DND-41 (cell line): ENCODE measurements around the gene SMIM32.

Experiments
- ATAC-seq: fragments of 200-7000 bp; cut with Tn5 transposase; 3 replicates; pipeline ENCODE4 v1.9.1; 2021; ENCODE audit warnings: low read depth; ENCODE audit not compliant: insufficient read depth
- DNase-seq: peaks from one replicate; pipeline ENCODE4 v3.0.0-alpha.2; 2020
- H2AFZ ChIP-seq: 2 replicates; pipeline ENCODE4 v1.6.0; 2012; ENCODE audit warnings: low read depth, low read length
- H3K27ac ChIP-seq: 2 replicates; pipeline ENCODE4 v1.5.1; 2012; ENCODE audit warnings: low read length, inconsistent platforms
- H3K27me3 ChIP-seq: fragments of 200-600 bp; sonication (generic); 2 replicates; pipeline ENCODE4 v1.6.0; 2012; ENCODE audit warnings: low read length, mild to moderate bottlenecking, inconsistent platforms; ENCODE audit not compliant: insufficient read depth, poor library complexity
- H3K36me3 ChIP-seq: 2 replicates; pipeline ENCODE4 v1.5.1; 2012; ENCODE audit warnings: low read length, inconsistent platforms; ENCODE audit not compliant: insufficient read depth
- H3K4me1 ChIP-seq: 2 replicates; pipeline ENCODE4 v1.5.1; 2012; ENCODE audit warnings: mild to moderate bottlenecking, low read length; ENCODE audit not compliant: insufficient read depth
- H3K4me2 ChIP-seq: 2 replicates; pipeline ENCODE4 v1.6.0; 2012; ENCODE audit warnings: mild to moderate bottlenecking, moderate library complexity, low read length, inconsistent platforms; ENCODE audit not compliant: insufficient read depth
- H3K4me3 ChIP-seq, 2 experiments: fragments of 200-600 bp in 1 of 2; shearing (Covaris generic) in 1 of 2; 2 replicates each; pipeline ENCODE4 v1.5.1; 2012 to 2016; ENCODE audit warnings: inconsistent platforms in 2 of 2, low read length in 2 of 2, mild to moderate bottlenecking in 2 of 2, low read depth in 1 of 2, moderate library complexity in 1 of 2
- H3K79me2 ChIP-seq: 2 replicates; pipeline ENCODE4 v1.6.0; 2012; ENCODE audit warnings: low read length, inconsistent platforms; ENCODE audit not compliant: insufficient read depth
- H3K9ac ChIP-seq: 2 replicates; pipeline ENCODE4 v1.6.0; 2012; ENCODE audit warnings: low read depth, mild to moderate bottlenecking, inconsistent platforms, low read length, moderate library complexity
- H3K9me3 ChIP-seq: 2 replicates; pipeline ENCODE4 v1.5.1; 2012; ENCODE audit warnings: low read length, moderate library complexity, mild to moderate bottlenecking, inconsistent platforms; ENCODE audit not compliant: insufficient read depth, severe bottlenecking
- H4K20me1 ChIP-seq: 2 replicates; pipeline ENCODE4 v1.6.0; 2012; ENCODE audit warnings: low read length; ENCODE audit not compliant: insufficient read depth
- EZH2 ChIP-seq: IDR thresholded peaks from 3 replicates; pipeline ENCODE4 v1.6.1; 2012; ENCODE audit warnings: borderline replicate concordance, low read depth, mild to moderate bottlenecking, moderate library complexity, low read length, inconsistent platforms; ENCODE audit not compliant: severe bottlenecking
- TF ChIP-seq, protein P1 (sequence below): IDR thresholded peaks from 2 replicates; pipeline ENCODE4 v1.5.1; 2012; ENCODE audit warnings: borderline replicate concordance, low read length, moderate library complexity, mild to moderate bottlenecking; ENCODE audit not compliant: poor library complexity, severe bottlenecking; ENCODE audit errors: extremely low read depth

SMIM32 gene

DNA sequence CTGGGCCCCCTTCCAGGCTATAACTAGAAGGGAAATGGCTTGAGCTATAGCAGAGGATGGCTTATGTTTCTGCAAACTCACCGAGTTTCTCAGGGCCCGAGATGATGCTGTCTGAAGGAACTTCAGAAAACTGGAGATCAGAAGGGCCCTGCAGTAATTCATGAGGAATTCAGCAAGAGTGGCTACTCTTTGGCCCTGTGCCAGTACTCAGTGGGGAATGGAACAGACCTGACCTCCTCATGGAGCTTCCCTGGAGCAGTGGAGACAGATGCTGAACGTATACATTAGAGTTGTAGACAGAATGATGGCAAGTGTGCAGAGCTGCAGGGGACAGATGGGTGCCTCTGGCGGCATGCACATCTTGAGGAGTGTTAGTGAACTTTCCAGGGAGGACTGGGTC lies 17.3 kb upstream of the SMIM32 start:
- Histone ChIP-seq H3K36me3 (no peaks in the 10 kb centered on the region), H4K20me1 (no peaks in the 10 kb centered on the region), H3K27me3 (no peaks in the 10 kb centered on the region), H3K27ac (no peak overlapping the region), H3K4me1 (no peaks in the 10 kb centered on the region), H3K4me2 (no peak overlapping the region), H3K4me3 (no peak overlapping the region), H3K9ac (no peak overlapping the region), H3K79me2 (no peaks in the 10 kb centered on the region), H2AFZ (no peak overlapping the region), H3K9me3 (no peaks in the 10 kb centered on the region)
- no peak for DNase-seq
- no peak for TF ChIP-seq EZH2
- TF ChIP-seq, protein P1, sequence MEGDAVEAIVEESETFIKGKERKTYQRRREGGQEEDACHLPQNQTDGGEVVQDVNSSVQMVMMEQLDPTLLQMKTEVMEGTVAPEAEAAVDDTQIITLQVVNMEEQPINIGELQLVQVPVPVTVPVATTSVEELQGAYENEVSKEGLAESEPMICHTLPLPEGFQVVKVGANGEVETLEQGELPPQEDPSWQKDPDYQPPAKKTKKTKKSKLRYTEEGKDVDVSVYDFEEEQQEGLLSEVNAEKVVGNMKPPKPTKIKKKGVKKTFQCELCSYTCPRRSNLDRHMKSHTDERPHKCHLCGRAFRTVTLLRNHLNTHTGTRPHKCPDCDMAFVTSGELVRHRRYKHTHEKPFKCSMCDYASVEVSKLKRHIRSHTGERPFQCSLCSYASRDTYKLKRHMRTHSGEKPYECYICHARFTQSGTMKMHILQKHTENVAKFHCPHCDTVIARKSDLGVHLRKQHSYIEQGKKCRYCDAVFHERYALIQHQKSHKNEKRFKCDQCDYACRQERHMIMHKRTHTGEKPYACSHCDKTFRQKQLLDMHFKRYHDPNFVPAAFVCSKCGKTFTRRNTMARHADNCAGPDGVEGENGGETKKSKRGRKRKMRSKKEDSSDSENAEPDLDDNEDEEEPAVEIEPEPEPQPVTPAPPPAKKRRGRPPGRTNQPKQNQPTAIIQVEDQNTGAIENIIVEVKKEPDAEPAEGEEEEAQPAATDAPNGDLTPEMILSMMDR = no peak
- ATAC-seq = no peak

DNA sequence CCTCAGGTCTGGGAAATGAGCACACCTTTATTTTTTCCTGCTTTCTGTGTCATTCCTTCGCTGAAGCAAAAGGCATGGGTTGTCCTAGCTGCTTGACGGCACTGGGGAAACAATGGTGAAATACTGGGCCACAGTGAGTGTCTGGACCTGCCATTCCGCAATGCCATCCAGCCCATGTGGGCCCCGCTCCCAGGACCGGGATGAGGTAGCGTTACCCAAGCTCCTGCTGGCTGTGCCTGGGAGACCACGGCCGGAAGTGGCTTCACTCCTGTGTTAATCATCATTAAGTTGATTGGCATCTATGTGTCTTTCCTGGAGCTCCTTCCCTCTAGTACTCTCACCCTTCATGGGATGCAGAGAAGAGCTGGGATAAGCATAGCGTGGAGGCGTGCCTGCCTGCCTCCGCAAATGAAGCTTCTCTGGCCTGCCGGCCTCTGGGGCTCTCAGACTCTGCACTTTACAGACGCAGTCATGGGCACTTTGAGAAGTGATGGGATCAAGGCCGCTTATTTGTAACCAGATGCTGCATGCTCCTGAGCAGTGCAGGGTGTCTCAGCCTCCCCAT lies 16.5 kb upstream of the SMIM32 start:
- Histone ChIP-seq H3K27ac (no peak overlapping the region), H3K4me2 (no peak overlapping the region), H3K36me3 (no peaks in the 10 kb centered on the region), H3K4me1 (no peaks in the 10 kb centered on the region), H3K27me3 (no peaks in the 10 kb centered on the region), H3K9me3 (no peaks in the 10 kb centered on the region), H4K20me1 (no peaks in the 10 kb centered on the region), H3K4me3 (no peak overlapping the region), H3K79me2 (no peaks in the 10 kb centered on the region), H3K9ac (no peak overlapping the region), H2AFZ (no peak overlapping the region)
- ATAC-seq = no peak
- no peak for DNase-seq
- TF ChIP-seq, protein P1 = no peak
- TF ChIP-seq EZH2 = no peak

DNA sequence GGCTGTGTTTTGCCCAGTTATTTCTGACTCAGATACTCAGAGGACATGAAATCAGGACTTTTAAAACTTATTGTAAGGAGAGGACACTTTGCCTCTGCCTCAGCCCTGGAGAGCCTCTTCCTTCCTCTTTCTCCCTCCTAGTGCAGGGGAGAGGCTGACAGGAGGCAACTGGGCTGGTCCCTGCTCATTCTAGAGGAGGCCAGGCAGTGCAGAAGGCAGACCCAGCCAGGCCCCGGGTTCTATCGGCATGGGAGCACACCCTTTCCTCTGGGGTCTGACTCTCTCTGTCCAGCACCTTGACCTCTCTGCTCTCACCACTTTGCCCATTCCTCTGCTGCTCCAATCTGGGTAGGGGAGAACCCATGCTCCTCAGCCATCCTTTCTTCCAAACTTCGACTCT lies 16.0 kb upstream of the SMIM32 start:
- no peak overlapping the region for H3K4me3 ChIP-seq
- no peak overlapping the region for H2AFZ ChIP-seq
- H3K27ac ChIP-seq = no peak overlapping the region
- no peaks in the 10 kb centered on the region for H3K4me1 ChIP-seq
- ATAC-seq (no peak), DNase-seq (no peak)
- no peaks in the 10 kb centered on the region for H3K9me3 ChIP-seq
- TF ChIP-seq, protein P1 = no peak
- TF ChIP-seq EZH2 = no peak
- H3K36me3 ChIP-seq = no peaks in the 10 kb centered on the region
- H3K4me2 ChIP-seq = no peak overlapping the region
- H3K9ac ChIP-seq = no peak overlapping the region
- H4K20me1 ChIP-seq = no peaks in the 10 kb centered on the region
- no peaks in the 10 kb centered on the region for H3K79me2 ChIP-seq
- no peaks in the 10 kb centered on the region for H3K27me3 ChIP-seq

DNA sequence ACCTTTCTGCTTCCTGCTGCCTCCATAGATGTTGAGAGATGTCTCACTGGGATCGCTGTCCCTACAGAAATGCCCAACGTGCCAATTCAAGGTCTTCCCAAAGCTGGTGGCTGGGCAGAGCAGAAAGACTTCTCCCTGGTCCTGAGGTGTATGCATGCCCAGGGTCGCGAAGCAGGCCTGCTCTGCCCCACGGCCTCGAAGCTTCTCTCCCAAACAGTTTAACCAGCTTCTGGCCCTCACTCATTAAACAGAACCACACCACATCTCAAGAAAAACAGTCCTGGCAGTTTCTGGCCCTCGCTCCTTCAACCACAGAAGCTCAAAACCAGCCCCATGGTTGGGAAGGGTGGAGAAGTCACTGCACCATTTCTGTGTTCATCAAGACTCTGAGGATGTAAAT lies 14.7 kb upstream of the SMIM32 start:
- H3K4me1 ChIP-seq = no peaks in the 10 kb centered on the region
- H3K27me3 ChIP-seq = peaks cover under 1% of the 10 kb centered on the region
- no peaks in the 10 kb centered on the region for H3K36me3 ChIP-seq
- H3K79me2 ChIP-seq = no peaks in the 10 kb centered on the region
- no peak for DNase-seq
- no peak for ATAC-seq
- H3K4me3 ChIP-seq = no peak overlapping the region
- no peak overlapping the region for H3K9ac ChIP-seq
- no peak overlapping the region for H3K27ac ChIP-seq
- H2AFZ ChIP-seq = no peak overlapping the region
- no peak for TF ChIP-seq EZH2
- TF ChIP-seq, protein P1 = no peak
- no peaks in the 10 kb centered on the region for H4K20me1 ChIP-seq
- H3K4me2 ChIP-seq = no peak overlapping the region
- H3K9me3 ChIP-seq = no peaks in the 10 kb centered on the region
